Ishikawa (cell line): ENCODE data around the gene PDE4D.

Source experiments
- CEBPB ChIP-seq: IDR thresholded peaks from 2 replicates; pipeline ENCODE4 v1.6.1; 2012
- CREB1 ChIP-seq: IDR thresholded peaks from 2 replicates; pipeline ENCODE4 v1.6.1; 2012; ENCODE audit warnings: low read depth
- EGR1 ChIP-seq: IDR thresholded peaks from 2 replicates; pipeline ENCODE4 v1.6.1; 2012
- EP300 ChIP-seq: IDR thresholded peaks from 2 replicates; pipeline ENCODE4 v1.6.1; 2012; ENCODE audit warnings: borderline replicate concordance
- FOXM1 ChIP-seq: IDR thresholded peaks from 2 replicates; pipeline ENCODE4 v1.6.1; 2012; ENCODE audit warnings: low read depth, borderline replicate concordance
- MAX ChIP-seq: IDR thresholded peaks from 2 replicates; pipeline ENCODE4 v1.6.1; 2012
- NFIC ChIP-seq: IDR thresholded peaks from 2 replicates; pipeline ENCODE4 v1.6.1; 2012
- RAD21 ChIP-seq: IDR thresholded peaks from 2 replicates; pipeline ENCODE4 v1.6.1; 2012; ENCODE audit warnings: low read depth
- REST ChIP-seq: IDR thresholded peaks from 2 replicates; pipeline ENCODE4 v1.6.1; 2012; ENCODE audit warnings: low read depth, mild to moderate bottlenecking
- TAF1 ChIP-seq: IDR thresholded peaks from 2 replicates; pipeline ENCODE4 v1.6.1; 2012; ENCODE audit warnings: low read depth, mild to moderate bottlenecking
- TCF12 ChIP-seq: IDR thresholded peaks from 2 replicates; pipeline ENCODE4 v1.6.1; 2012; ENCODE audit warnings: low read depth
- TEAD4 ChIP-seq: IDR thresholded peaks from 2 replicates; pipeline ENCODE4 v1.6.1; 2012
- USF1 ChIP-seq: IDR thresholded peaks from 2 replicates; pipeline ENCODE4 v1.6.1; 2012
- YY1 ChIP-seq: IDR thresholded peaks from 2 replicates; pipeline ENCODE4 v1.6.1; 2012; ENCODE audit warnings: low read depth
- ZBTB7A ChIP-seq: IDR thresholded peaks from 2 replicates; pipeline ENCODE4 v1.6.1; 2012; ENCODE audit warnings: low read depth

The PDE4D gene

GRCh38 chr5:58974601-58975000, 918.9 kb downstream of the PDE4D start:
- TF ChIP-seq ZBTB7A (no peak), REST (no peak), CREB1 (no peak), TAF1 (no peak), RAD21 (no peak), YY1 (no peak), MAX (no peak), EP300 (no peak), USF1 (no peak), NFIC (no peak), TCF12 (no peak), FOXM1 (no peak), TEAD4 (no peak), EGR1 (no peak), CEBPB (no peak)

GRCh38 chr5:58974083-58974482, 919.4 kb downstream of the PDE4D start:
- no peak for TF ChIP-seq YY1
- no peak for TF ChIP-seq RAD21
- TF ChIP-seq FOXM1 = no peak
- no peak for TF ChIP-seq EP300
- no peak for TF ChIP-seq TAF1
- no peak for TF ChIP-seq USF1
- no peak for TF ChIP-seq ZBTB7A
- no peak for TF ChIP-seq REST
- TF ChIP-seq NFIC = no peak
- TF ChIP-seq MAX = no peak
- TF ChIP-seq TCF12 = no peak
- no peak for TF ChIP-seq CEBPB
- TF ChIP-seq TEAD4 = no peak
- TF ChIP-seq CREB1 = no peak
- no peak for TF ChIP-seq EGR1

GRCh38 chr5:58972301-58972700, 921.2 kb downstream of the PDE4D start:
- TF ChIP-seq CREB1 (no peak), REST (no peak), YY1 (no peak), NFIC (no peak), FOXM1 (no peak), TCF12 (no peak), MAX (no peak), ZBTB7A (no peak), CEBPB (no peak), TAF1 (no peak), RAD21 (no peak), USF1 (no peak), TEAD4 (no peak)

- no peak for TF ChIP-seq FOXM1
- TF ChIP-seq CREB1 = no peak
- TF ChIP-seq CEBPB = no peak
- TF ChIP-seq TAF1 = no peak
- TF ChIP-seq REST = no peak
- no peak for TF ChIP-seq TEAD4
- no peak for TF ChIP-seq USF1
- TF ChIP-seq NFIC = no peak
- no peak for TF ChIP-seq MAX
- no peak for TF ChIP-seq TCF12
Observed at GRCh38 chr5:58970766-58971165, 922.8 kb downstream of the PDE4D start.
